HEK293 (cell line): ENCODE results near the gene CC2D2B.

Experiments
- CTCF ChIA-PET: fragments of 350-600 bp; formaldehyde crosslinking; extraction: SDS; loops from one replicate; lab custom pipeline; 2021; ENCODE audit warnings: antibody characterized with exemption; lab: Yijun Ruan, JAX
- POLR2A ChIA-PET: fragments of 300-600 bp; formaldehyde crosslinking; extraction: SDS; loops from one replicate; lab custom pipeline; 2020; ENCODE audit warnings: antibody characterized with exemption, inconsistent platforms; lab: Yijun Ruan, JAX
- H3K27ac ChIP-seq: fragments of 200-500 bp; sonication (Bioruptor generic); 2 replicates; pipeline ENCODE4 v1.5.1; 2014; ENCODE audit warnings: low read depth, low read length, control low read depth, inconsistent platforms; ENCODE audit errors: extremely low read depth
- H3K36me3 ChIP-seq, 2 experiments: fragments of 200-500 bp in 1 of 2; sonication (Bioruptor generic) in 1 of 2; 1 replicate in 1 of 2; 2 replicates in 1 of 2; pipeline ENCODE4 v1.5.1; 2014 to 2017; ENCODE audit warnings: inconsistent platforms in 2 of 2, low read length in 2 of 2; ENCODE audit not compliant: control insufficient read depth in 2 of 2, insufficient read depth in 1 of 2
- H3K4me1 ChIP-seq: fragments of 200-500 bp; sonication (Bioruptor generic); 2 replicates; pipeline ENCODE4 v1.5.1; 2014; ENCODE audit warnings: mild to moderate bottlenecking, low read length, inconsistent platforms; ENCODE audit not compliant: control insufficient read depth, insufficient read depth
- H3K4me3 ChIP-seq: 2 replicates; pipeline ENCODE4 v1.5.1; 2011; ENCODE audit warnings: low read depth, mild to moderate bottlenecking, control low read depth, low read length, moderate library complexity
- H3K9me3 ChIP-seq: fragments of 200-500 bp; sonication (Bioruptor generic); 2 replicates; pipeline ENCODE4 v1.5.1; 2014; ENCODE audit warnings: low read depth, low read length, inconsistent platforms; ENCODE audit not compliant: control insufficient read depth, insufficient read depth
- HOXC10 ChIP-seq: sonication (generic); formaldehyde crosslinking; IDR thresholded peaks from 2 replicates; pipeline ENCODE4 v1.8.1; 2023; ENCODE audit warnings: mild to moderate bottlenecking, missing genetic modification reagents
- KLF1 ChIP-seq: fragments of 450-650 bp; formaldehyde crosslinking; IDR thresholded peaks from 2 replicates; pipeline ENCODE4 v1.5.1; 2016; ENCODE audit warnings: missing biosample characterization, missing genetic modification characterization
- SALL2 ChIP-seq: fragments of 450-650 bp; formaldehyde crosslinking; IDR thresholded peaks from 2 replicates; pipeline ENCODE4 v1.5.0; 2017; ENCODE audit warnings: missing biosample characterization, mild to moderate bottlenecking, missing genetic modification characterization, borderline replicate concordance
- SCRT2 ChIP-seq: fragments of 450-650 bp; formaldehyde crosslinking; IDR thresholded peaks from 2 replicates; pipeline ENCODE4 v1.5.1; 2016; ENCODE audit warnings: missing biosample characterization, missing genetic modification characterization
- SETDB1 ChIP-seq: IDR thresholded peaks from one replicate; pipeline ENCODE4 v1.6.1; 2017; ENCODE audit warnings: mild to moderate bottlenecking, low read length, moderate library complexity, mixed read lengths; ENCODE audit not compliant: insufficient read length
- WT1 ChIP-seq: fragments of 450-650 bp; formaldehyde crosslinking; IDR thresholded peaks from 2 replicates; pipeline ENCODE4 v1.5.1; 2016; ENCODE audit warnings: missing biosample characterization, missing genetic modification characterization
- ZBTB1 ChIP-seq: fragments of 450-650 bp; formaldehyde crosslinking; IDR thresholded peaks from 2 replicates; pipeline ENCODE4 v1.5.1; 2016; ENCODE audit warnings: missing biosample characterization, missing genetic modification characterization
- ZIC2 ChIP-seq: fragments of 450-650 bp; formaldehyde crosslinking; IDR thresholded peaks from 2 replicates; pipeline ENCODE4 v1.5.1; 2016; ENCODE audit warnings: missing biosample characterization, missing genetic modification characterization
- ZNF121 ChIP-seq: fragments of 450-650 bp; formaldehyde crosslinking; IDR thresholded peaks from 2 replicates; pipeline ENCODE4 v1.5.1; 2016; ENCODE audit warnings: missing biosample characterization, missing genetic modification characterization
- ZNF132 ChIP-seq: fragments of 450-650 bp; formaldehyde crosslinking; IDR thresholded peaks from 2 replicates; pipeline ENCODE4 v1.5.1; 2017; ENCODE audit warnings: missing biosample characterization, missing genetic modification characterization, borderline replicate concordance
- ZNF514 ChIP-seq: fragments of 450-650 bp; formaldehyde crosslinking; IDR thresholded peaks from 2 replicates; pipeline ENCODE4 v1.5.1; 2016; ENCODE audit warnings: missing biosample characterization, missing genetic modification characterization
- ZNF585B ChIP-seq: fragments of 450-650 bp; formaldehyde crosslinking; IDR thresholded peaks from 2 replicates; pipeline ENCODE4 v1.5.1; 2016; ENCODE audit warnings: missing biosample characterization, missing genetic modification characterization
- ZNF768 ChIP-seq: fragments of 450-650 bp; formaldehyde crosslinking; IDR thresholded peaks from 2 replicates; pipeline ENCODE4 v1.5.1; 2018; ENCODE audit warnings: missing biosample characterization, mild to moderate bottlenecking, missing genetic modification characterization
- ZNF777 ChIP-seq: fragments of 450-650 bp; formaldehyde crosslinking; IDR thresholded peaks from 2 replicates; pipeline ENCODE4 v1.5.1; 2017; ENCODE audit warnings: missing biosample characterization, missing genetic modification characterization, borderline replicate concordance
- TF ChIP-seq, protein P1 (sequence below): fragments of 450-650 bp; formaldehyde crosslinking; conservative IDR thresholded peaks from 2 replicates; pipeline ENCODE4 v1.5.1; 2016; ENCODE audit warnings: low read depth, missing biosample characterization, missing genetic modification characterization
- TF ChIP-seq, protein P2 (sequence below): fragments of 450-650 bp; formaldehyde crosslinking; IDR thresholded peaks from 2 replicates; pipeline ENCODE4 v1.5.1; 2016; ENCODE audit warnings: missing biosample characterization, missing genetic modification characterization
- TF ChIP-seq, protein P3 (sequence below): fragments of 450-650 bp; formaldehyde crosslinking; IDR thresholded peaks from 2 replicates; pipeline ENCODE4 v1.5.1; 2016; ENCODE audit warnings: missing biosample characterization, missing genetic modification characterization
- TF ChIP-seq, protein P4 (sequence below): fragments of 450-650 bp; formaldehyde crosslinking; IDR thresholded peaks from 2 replicates; pipeline ENCODE4 v1.5.1; 2016; ENCODE audit warnings: missing biosample characterization, missing genetic modification characterization
- TF ChIP-seq, protein P5 (sequence below): fragments of 450-650 bp; formaldehyde crosslinking; optimal IDR thresholded peaks from 2 replicates; pipeline ENCODE3; 2016; ENCODE audit warnings: missing biosample characterization, mild to moderate bottlenecking, missing genetic modification characterization
- TF ChIP-seq, protein P6 (sequence below): fragments of 450-650 bp; formaldehyde crosslinking; IDR thresholded peaks from 2 replicates; pipeline ENCODE4 v1.5.1; 2016; ENCODE audit warnings: missing biosample characterization, missing genetic modification characterization, low read depth
- TF ChIP-seq, protein P7 (sequence below): fragments of 450-650 bp; formaldehyde crosslinking; IDR thresholded peaks from 2 replicates; pipeline ENCODE4 v1.5.1; 2016; ENCODE audit warnings: missing biosample characterization, missing genetic modification characterization

CC2D2B gene

DNA sequence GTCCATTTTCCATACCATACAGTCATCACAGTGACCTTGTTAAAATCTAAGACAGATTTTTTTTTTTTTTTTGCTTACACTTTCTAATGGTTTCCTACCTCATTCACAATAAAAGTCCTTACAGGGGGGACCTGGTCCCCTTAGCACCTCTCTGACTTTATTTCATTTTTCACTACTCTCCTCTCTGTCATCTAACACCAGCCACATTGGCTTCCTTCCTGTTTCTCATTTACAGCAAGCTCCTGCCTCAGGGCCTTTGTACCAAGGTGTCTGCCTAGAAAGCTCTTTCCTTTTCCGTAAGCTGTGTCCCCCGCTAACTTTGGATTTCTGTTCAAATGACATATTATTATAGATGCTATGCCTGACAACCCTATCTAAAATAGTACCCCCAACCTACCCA is 27.7 kb downstream of the CC2D2B start (continued):
- TF ChIP-seq, protein P1, sequence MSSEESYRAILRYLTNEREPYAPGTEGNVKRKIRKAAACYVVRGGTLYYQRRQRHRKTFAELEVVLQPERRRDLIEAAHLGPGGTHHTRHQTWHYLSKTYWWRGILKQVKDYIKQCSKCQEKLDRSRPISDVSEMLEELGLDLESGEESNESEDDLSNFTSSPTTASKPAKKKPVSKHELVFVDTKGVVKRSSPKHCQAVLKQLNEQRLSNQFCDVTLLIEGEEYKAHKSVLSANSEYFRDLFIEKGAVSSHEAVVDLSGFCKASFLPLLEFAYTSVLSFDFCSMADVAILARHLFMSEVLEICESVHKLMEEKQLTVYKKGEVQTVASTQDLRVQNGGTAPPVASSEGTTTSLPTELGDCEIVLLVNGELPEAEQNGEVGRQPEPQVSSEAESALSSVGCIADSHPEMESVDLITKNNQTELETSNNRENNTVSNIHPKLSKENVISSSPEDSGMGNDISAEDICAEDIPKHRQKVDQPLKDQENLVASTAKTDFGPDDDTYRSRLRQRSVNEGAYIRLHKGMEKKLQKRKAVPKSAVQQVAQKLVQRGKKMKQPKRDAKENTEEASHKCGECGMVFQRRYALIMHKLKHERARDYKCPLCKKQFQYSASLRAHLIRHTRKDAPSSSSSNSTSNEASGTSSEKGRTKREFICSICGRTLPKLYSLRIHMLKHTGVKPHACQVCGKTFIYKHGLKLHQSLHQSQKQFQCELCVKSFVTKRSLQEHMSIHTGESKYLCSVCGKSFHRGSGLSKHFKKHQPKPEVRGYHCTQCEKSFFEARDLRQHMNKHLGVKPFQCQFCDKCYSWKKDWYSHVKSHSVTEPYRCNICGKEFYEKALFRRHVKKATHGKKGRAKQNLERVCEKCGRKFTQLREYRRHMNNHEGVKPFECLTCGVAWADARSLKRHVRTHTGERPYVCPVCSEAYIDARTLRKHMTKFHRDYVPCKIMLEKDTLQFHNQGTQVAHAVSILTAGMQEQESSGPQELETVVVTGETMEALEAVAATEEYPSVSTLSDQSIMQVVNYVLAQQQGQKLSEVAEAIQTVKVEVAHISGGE (tag by site-specific recombination), result no peak
- TF ChIP-seq ZNF768 (no peak), HOXC10 (CRISPR knock-in tag) (no peak)

DNA sequence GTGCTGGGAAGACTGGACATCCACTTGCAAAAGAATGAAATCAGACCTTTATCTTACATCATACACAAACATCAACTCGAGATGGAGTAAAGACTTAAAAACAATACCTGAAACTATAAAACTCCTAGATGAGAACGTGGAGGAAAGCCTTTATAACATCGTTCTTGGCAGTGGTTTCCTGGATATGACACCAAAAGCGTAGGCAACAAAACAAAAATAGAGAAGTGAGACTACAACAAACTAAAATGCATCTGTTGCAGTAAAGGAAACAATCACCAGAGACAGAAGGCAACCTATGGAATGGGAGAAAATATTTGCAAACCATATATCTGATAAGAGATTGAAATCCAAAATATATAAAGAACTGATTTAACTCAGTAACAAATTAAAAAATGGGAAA is 33.3 kb downstream of the CC2D2B start:
- ChIA-PET POLR2A (no interaction called here), CTCF (no interaction called here)
- Histone ChIP-seq H3K36me3 (no peaks in the 10 kb centered on the region), H3K9me3 (no peaks in the 10 kb centered on the region), H3K27ac (no peak overlapping the region), H3K4me3 (no peak overlapping the region), H3K4me1 (no peaks in the 10 kb centered on the region)
- TF ChIP-seq ZNF132 (tag by site-specific recombination), result no peak
- TF ChIP-seq, protein P2, sequence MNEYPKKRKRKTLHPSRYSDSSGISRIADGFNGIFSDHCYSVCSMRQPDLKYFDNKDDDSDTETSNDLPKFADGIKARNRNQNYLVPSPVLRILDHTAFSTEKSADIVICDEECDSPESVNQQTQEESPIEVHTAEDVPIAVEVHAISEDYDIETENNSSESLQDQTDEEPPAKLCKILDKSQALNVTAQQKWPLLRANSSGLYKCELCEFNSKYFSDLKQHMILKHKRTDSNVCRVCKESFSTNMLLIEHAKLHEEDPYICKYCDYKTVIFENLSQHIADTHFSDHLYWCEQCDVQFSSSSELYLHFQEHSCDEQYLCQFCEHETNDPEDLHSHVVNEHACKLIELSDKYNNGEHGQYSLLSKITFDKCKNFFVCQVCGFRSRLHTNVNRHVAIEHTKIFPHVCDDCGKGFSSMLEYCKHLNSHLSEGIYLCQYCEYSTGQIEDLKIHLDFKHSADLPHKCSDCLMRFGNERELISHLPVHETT, result no peak
- TF ChIP-seq KLF1 (tag by site-specific recombination), result no peak
- no peak for TF ChIP-seq SCRT2 (tag by site-specific recombination)
- no peak for TF ChIP-seq WT1 (tag by site-specific recombination)
- no peak for TF ChIP-seq ZBTB1
- TF ChIP-seq, protein P3, sequence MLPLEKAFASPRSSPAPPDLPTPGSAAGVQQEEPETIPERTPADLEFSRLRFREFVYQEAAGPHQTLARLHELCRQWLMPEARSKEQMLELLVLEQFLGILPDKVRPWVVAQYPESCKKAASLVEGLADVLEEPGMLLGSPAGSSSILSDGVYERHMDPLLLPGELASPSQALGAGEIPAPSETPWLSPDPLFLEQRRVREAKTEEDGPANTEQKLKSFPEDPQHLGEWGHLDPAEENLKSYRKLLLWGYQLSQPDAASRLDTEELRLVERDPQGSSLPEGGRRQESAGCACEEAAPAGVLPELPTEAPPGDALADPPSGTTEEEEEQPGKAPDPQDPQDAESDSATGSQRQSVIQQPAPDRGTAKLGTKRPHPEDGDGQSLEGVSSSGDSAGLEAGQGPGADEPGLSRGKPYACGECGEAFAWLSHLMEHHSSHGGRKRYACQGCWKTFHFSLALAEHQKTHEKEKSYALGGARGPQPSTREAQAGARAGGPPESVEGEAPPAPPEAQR (tag by site-specific recombination), result no peak
- no peak for TF ChIP-seq ZNF777 (tag by site-specific recombination)
- TF ChIP-seq SETDB1, result no peak
- no peak for TF ChIP-seq ZIC2
- TF ChIP-seq, protein P4, sequence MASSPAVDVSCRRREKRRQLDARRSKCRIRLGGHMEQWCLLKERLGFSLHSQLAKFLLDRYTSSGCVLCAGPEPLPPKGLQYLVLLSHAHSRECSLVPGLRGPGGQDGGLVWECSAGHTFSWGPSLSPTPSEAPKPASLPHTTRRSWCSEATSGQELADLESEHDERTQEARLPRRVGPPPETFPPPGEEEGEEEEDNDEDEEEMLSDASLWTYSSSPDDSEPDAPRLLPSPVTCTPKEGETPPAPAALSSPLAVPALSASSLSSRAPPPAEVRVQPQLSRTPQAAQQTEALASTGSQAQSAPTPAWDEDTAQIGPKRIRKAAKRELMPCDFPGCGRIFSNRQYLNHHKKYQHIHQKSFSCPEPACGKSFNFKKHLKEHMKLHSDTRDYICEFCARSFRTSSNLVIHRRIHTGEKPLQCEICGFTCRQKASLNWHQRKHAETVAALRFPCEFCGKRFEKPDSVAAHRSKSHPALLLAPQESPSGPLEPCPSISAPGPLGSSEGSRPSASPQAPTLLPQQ (tag by site-specific recombination), result no peak
- no peak for TF ChIP-seq ZNF585B
- TF ChIP-seq ZNF514 (tag by site-specific recombination), result no peak
- TF ChIP-seq, protein P5, sequence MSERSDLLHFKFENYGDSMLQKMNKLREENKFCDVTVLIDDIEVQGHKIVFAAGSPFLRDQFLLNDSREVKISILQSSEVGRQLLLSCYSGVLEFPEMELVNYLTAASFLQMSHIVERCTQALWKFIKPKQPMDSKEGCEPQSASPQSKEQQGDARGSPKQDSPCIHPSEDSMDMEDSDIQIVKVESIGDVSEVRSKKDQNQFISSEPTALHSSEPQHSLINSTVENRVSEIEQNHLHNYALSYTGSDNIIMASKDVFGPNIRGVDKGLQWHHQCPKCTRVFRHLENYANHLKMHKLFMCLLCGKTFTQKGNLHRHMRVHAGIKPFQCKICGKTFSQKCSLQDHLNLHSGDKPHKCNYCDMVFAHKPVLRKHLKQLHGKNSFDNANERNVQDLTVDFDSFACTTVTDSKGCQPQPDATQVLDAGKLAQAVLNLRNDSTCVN, result no peak
- TF ChIP-seq, protein P6, sequence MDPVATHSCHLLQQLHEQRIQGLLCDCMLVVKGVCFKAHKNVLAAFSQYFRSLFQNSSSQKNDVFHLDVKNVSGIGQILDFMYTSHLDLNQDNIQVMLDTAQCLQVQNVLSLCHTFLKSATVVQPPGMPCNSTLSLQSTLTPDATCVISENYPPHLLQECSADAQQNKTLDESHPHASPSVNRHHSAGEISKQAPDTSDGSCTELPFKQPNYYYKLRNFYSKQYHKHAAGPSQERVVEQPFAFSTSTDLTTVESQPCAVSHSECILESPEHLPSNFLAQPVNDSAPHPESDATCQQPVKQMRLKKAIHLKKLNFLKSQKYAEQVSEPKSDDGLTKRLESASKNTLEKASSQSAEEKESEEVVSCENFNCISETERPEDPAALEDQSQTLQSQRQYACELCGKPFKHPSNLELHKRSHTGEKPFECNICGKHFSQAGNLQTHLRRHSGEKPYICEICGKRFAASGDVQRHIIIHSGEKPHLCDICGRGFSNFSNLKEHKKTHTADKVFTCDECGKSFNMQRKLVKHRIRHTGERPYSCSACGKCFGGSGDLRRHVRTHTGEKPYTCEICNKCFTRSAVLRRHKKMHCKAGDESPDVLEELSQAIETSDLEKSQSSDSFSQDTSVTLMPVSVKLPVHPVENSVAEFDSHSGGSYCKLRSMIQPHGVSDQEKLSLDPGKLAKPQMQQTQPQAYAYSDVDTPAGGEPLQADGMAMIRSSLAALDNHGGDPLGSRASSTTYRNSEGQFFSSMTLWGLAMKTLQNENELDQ (tag by site-specific recombination), result no peak
- no peak for TF ChIP-seq ZNF121
- TF ChIP-seq SALL2 (tag by site-specific recombination), result no peak
- TF ChIP-seq, protein P7, sequence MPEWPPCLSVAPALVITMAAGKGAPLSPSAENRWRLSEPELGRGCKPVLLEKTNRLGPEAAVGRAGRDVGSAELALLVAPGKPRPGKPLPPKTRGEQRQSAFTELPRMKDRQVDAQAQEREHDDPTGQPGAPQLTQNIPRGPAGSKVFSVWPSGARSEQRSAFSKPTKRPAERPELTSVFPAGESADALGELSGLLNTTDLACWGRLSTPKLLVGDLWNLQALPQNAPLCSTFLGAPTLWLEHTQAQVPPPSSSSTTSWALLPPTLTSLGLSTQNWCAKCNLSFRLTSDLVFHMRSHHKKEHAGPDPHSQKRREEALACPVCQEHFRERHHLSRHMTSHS (tag by site-specific recombination), result no peak
